Measurements from ENCODE around the gene SMYD5.
"Not testable (repeated sequence)": the region's sequence is repeated elsewhere in the genome, so short reads cannot be mapped to it uniquely, and the experiment has no call there.

DNA sequence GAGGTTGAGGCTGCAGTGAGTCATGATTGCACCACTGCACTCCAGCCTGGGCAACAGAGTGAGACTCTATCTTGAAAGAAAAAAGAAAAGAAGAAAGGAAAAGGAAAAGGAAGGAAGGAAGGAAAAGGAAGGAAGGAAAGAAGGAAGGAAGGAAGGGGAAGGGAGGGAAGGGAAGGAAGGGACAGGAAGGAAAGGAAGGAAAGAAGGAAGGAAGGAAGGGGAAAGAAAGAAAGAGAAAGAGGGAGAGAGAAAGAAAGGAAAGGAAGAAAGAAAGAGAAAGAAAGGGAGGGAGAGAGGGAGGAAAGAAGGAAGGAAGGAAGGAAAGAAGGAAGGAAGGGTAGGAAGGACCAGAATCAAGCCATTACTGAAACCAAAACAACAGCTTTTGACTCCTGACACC is 45.7 kb upstream of the SMYD5 start:
- TF ChIP-seq, protein P1, sequence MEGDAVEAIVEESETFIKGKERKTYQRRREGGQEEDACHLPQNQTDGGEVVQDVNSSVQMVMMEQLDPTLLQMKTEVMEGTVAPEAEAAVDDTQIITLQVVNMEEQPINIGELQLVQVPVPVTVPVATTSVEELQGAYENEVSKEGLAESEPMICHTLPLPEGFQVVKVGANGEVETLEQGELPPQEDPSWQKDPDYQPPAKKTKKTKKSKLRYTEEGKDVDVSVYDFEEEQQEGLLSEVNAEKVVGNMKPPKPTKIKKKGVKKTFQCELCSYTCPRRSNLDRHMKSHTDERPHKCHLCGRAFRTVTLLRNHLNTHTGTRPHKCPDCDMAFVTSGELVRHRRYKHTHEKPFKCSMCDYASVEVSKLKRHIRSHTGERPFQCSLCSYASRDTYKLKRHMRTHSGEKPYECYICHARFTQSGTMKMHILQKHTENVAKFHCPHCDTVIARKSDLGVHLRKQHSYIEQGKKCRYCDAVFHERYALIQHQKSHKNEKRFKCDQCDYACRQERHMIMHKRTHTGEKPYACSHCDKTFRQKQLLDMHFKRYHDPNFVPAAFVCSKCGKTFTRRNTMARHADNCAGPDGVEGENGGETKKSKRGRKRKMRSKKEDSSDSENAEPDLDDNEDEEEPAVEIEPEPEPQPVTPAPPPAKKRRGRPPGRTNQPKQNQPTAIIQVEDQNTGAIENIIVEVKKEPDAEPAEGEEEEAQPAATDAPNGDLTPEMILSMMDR (IDR thresholded peaks at IDR 0.05): not testable (repeated sequence)
- TF ChIP-seq POLR2A (IDR thresholded peaks at IDR 0.05): not testable (repeated sequence)
